ENCODE measurements around the gene AP1S3. TPM values are rescaled to one million over a fixed set of nuclear protein-coding genes. Genes with fewer than 3 reads are reported as not detected.

AP1S3 gene
- total and polyA plus RNA-seq, 4 donors = 4.6 to 14.2 (median 6.5) TPM

GRCh38 chr2:223751012-223751411, 86.4 kb downstream of the AP1S3 start:
- ATAC-seq (ENCODE audit: insufficient read depth, low FRiP score) (no peak), DNase-seq (no peak)
- H3K27me3 ChIP-seq (ENCODE audit: control insufficient read depth in 3 of 3, insufficient read depth in 3 of 3, low read length in 2 of 3) = no peaks in the 10 kb centered on the region
- no peaks in the 10 kb centered on the region for H3K9me3 ChIP-seq (ENCODE audit: control insufficient read depth in 4 of 4, insufficient read depth in 3 of 4, low read length in 3 of 4)
- H3K9ac ChIP-seq (ENCODE audit: insufficient read depth in 1 of 2, low read length in 2 of 2) = no peak overlapping the region
- TF ChIP-seq CTCF (IDR thresholded peaks at IDR 0.05; ENCODE audit: control extremely low read depth, extremely low read depth) = no peak
- H3K36me3 ChIP-seq (ENCODE audit: control insufficient read depth in 4 of 4, insufficient read depth in 4 of 4, low read length in 4 of 4) = no peaks in the 10 kb centered on the region
- WGBS, 2 donors = 55 to 94% methylated on average over 1 of the region's 1 CpG
- no peak overlapping the region for H3K27ac ChIP-seq (ENCODE audit: low read depth in 1 of 2, low read length in 1 of 2)
- no peak overlapping the region for H3K4me3 ChIP-seq
- H3K4me1 ChIP-seq (ENCODE audit: control insufficient read depth in 5 of 5, insufficient read depth in 5 of 5, low read length in 5 of 5) = no peaks in the 10 kb centered on the region

GRCh38 chr2:223747392-223748042, 89.9 kb downstream of the AP1S3 start:
- ATAC-seq (ENCODE audit: insufficient read depth, low FRiP score) (no peak), DNase-seq (no peak)
- H3K9me3 ChIP-seq (ENCODE audit: control insufficient read depth in 4 of 4, insufficient read depth in 3 of 4, low read length in 3 of 4) = no peaks in the 10 kb centered on the region
- 62 to 80% methylated on average over 2 of the region's 2 CpGs for WGBS, 2 donors
- no peaks in the 10 kb centered on the region for H3K36me3 ChIP-seq (ENCODE audit: control insufficient read depth in 4 of 4, insufficient read depth in 4 of 4, low read length in 4 of 4)
- TF ChIP-seq CTCF (IDR thresholded peaks at IDR 0.05; ENCODE audit: control extremely low read depth, extremely low read depth) = no peak
- H3K9ac ChIP-seq (ENCODE audit: insufficient read depth in 1 of 2, low read length in 2 of 2) = no peak overlapping the region
- no peak overlapping the region for H3K27ac ChIP-seq (ENCODE audit: low read depth in 1 of 2, low read length in 1 of 2)
- no peaks in the 10 kb centered on the region for H3K4me1 ChIP-seq (ENCODE audit: control insufficient read depth in 5 of 5, insufficient read depth in 5 of 5, low read length in 5 of 5)
- no peaks in the 10 kb centered on the region for H3K27me3 ChIP-seq (ENCODE audit: control insufficient read depth in 3 of 3, insufficient read depth in 3 of 3, low read length in 2 of 3)
- H3K4me3 ChIP-seq = no peak overlapping the region

- DNase-seq = no peak
- WGBS, 2 donors = 90 to 91% methylated on average over 2 of the region's 2 CpGs
- H3K4me3 ChIP-seq = no peak overlapping the region
- no peak for ATAC-seq (ENCODE audit: insufficient read depth, low FRiP score)
- no peak overlapping the region for H3K9ac ChIP-seq (ENCODE audit: insufficient read depth in 1 of 2, low read length in 2 of 2)
- H3K4me1 ChIP-seq (ENCODE audit: control insufficient read depth in 5 of 5, insufficient read depth in 5 of 5, low read length in 5 of 5) = no peaks in the 10 kb centered on the region
- TF ChIP-seq CTCF (IDR thresholded peaks at IDR 0.05; ENCODE audit: control extremely low read depth, extremely low read depth) = no peak
- H3K27ac ChIP-seq (ENCODE audit: low read depth in 1 of 2, low read length in 1 of 2) = no peak overlapping the region
- no peaks in the 10 kb centered on the region for H3K27me3 ChIP-seq (ENCODE audit: control insufficient read depth in 3 of 3, insufficient read depth in 3 of 3, low read length in 2 of 3)
- H3K9me3 ChIP-seq (ENCODE audit: control insufficient read depth in 4 of 4, insufficient read depth in 3 of 4, low read length in 3 of 4) = no peaks in the 10 kb centered on the region
- H3K36me3 ChIP-seq (ENCODE audit: control insufficient read depth in 4 of 4, insufficient read depth in 4 of 4, low read length in 4 of 4) = no peaks in the 10 kb centered on the region
These were observed 90.8 kb downstream of the AP1S3 start for GRCh38 chr2:223746611-223747010.

GRCh38 chr2:223744580-223744979, 92.8 kb downstream of the AP1S3 start:
- 52 to 60% methylated on average over 3 of the region's 3 CpGs for WGBS, 2 donors
- Histone ChIP-seq H3K9me3 (ENCODE audit: control insufficient read depth in 4 of 4, insufficient read depth in 3 of 4, low read length in 3 of 4) (no peaks in the 10 kb centered on the region), H3K36me3 (ENCODE audit: control insufficient read depth in 4 of 4, insufficient read depth in 4 of 4, low read length in 4 of 4) (no peaks in the 10 kb centered on the region), H3K27ac (ENCODE audit: low read depth in 1 of 2, low read length in 1 of 2) (peak overlapping the region in 1 of 2 donors; percentile 68), H3K27me3 (ENCODE audit: control insufficient read depth in 3 of 3, insufficient read depth in 3 of 3, low read length in 2 of 3) (no peaks in the 10 kb centered on the region), H3K4me3 (no peak overlapping the region), H3K4me1 (ENCODE audit: control insufficient read depth in 5 of 5, insufficient read depth in 5 of 5, low read length in 5 of 5) (no peaks in the 10 kb centered on the region), H3K9ac (ENCODE audit: insufficient read depth in 1 of 2, low read length in 2 of 2) (no peak overlapping the region)
- ATAC-seq (ENCODE audit: insufficient read depth, low FRiP score) (peak; percentile 53), DNase-seq (peak in 1 of 3 donors; percentile 56)
- TF ChIP-seq CTCF (IDR thresholded peaks at IDR 0.05; ENCODE audit: control extremely low read depth, extremely low read depth) = no peak

Measured in lung (tissue), 12 donors.